Measurements from ENCODE around the gene GRIK3. TPM values are rescaled to one million over a fixed set of nuclear protein-coding genes. Genes with fewer than 3 reads are reported as not detected.

GRIK3 gene
- total RNA-seq, 1 experiment from 2014 or later: 5.5 TPM

GRCh38 chr1:37051346-37051745 is 17.0 kb upstream of the GRIK3 start:
- Mint-ChIP-seq H3K4me1 (peaks cover 37% of the 10 kb centered on the region), H3K9me3 (no peaks in the 10 kb centered on the region), H3K36me3 (no peaks in the 10 kb centered on the region), H3K27ac (no peak overlapping the region), H3K27me3 (ENCODE audit: low read depth) (peaks cover 3% of the 10 kb centered on the region), H3K4me3 (no peak overlapping the region)
- no peak for DNase-seq (ENCODE audit: low spot score)
- ATAC-seq: no peak
- POLR2A ChIA-PET: no interaction called here
- TF ChIP-seq IRF1 (CRISPR knock-in tag; IDR thresholded peaks at IDR 0.05): no peak
- TF ChIP-seq ELF4 (CRISPR knock-in tag; IDR thresholded peaks at IDR 0.05; ENCODE audit: low read depth): no peak
- TF ChIP-seq, protein P1, sequence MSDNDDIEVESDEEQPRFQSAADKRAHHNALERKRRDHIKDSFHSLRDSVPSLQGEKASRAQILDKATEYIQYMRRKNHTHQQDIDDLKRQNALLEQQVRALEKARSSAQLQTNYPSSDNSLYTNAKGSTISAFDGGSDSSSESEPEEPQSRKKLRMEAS (CRISPR knock-in tag; IDR thresholded peaks at IDR 0.05): no peak
- TF ChIP-seq, protein P2, sequence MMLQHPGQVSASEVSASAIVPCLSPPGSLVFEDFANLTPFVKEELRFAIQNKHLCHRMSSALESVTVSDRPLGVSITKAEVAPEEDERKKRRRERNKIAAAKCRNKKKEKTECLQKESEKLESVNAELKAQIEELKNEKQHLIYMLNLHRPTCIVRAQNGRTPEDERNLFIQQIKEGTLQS (CRISPR knock-in tag; conservative IDR thresholded peaks at IDR 0.05): no peak
- no peak for TF ChIP-seq FOXJ3 (CRISPR knock-in tag; IDR thresholded peaks at IDR 0.05; ENCODE audit: borderline replicate concordance)
- no peak for TF ChIP-seq PREB (CRISPR knock-in tag; IDR thresholded peaks at IDR 0.05; ENCODE audit: borderline replicate concordance)
- TF ChIP-seq, protein P3, sequence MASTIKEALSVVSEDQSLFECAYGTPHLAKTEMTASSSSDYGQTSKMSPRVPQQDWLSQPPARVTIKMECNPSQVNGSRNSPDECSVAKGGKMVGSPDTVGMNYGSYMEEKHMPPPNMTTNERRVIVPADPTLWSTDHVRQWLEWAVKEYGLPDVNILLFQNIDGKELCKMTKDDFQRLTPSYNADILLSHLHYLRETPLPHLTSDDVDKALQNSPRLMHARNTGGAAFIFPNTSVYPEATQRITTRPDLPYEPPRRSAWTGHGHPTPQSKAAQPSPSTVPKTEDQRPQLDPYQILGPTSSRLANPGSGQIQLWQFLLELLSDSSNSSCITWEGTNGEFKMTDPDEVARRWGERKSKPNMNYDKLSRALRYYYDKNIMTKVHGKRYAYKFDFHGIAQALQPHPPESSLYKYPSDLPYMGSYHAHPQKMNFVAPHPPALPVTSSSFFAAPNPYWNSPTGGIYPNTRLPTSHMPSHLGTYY (CRISPR knock-in tag; IDR thresholded peaks at IDR 0.05): no peak
- no peak for TF ChIP-seq ZNF671 (CRISPR knock-in tag; IDR thresholded peaks at IDR 0.05)
- TF ChIP-seq TEAD4 (CRISPR knock-in tag; IDR thresholded peaks at IDR 0.05): no peak
- TF ChIP-seq E2F4 (CRISPR knock-in tag; IDR thresholded peaks at IDR 0.05; ENCODE audit: borderline replicate concordance, low read depth): no peak
- TF ChIP-seq MYBL2 (CRISPR knock-in tag; IDR thresholded peaks at IDR 0.05): no peak
- TF ChIP-seq TCF7 (CRISPR knock-in tag; IDR thresholded peaks at IDR 0.05; ENCODE audit: low read depth): no peak
- TF ChIP-seq MXD4 (CRISPR knock-in tag; IDR thresholded peaks at IDR 0.05; ENCODE audit: borderline replicate concordance): no peak
- TF ChIP-seq, protein P4, sequence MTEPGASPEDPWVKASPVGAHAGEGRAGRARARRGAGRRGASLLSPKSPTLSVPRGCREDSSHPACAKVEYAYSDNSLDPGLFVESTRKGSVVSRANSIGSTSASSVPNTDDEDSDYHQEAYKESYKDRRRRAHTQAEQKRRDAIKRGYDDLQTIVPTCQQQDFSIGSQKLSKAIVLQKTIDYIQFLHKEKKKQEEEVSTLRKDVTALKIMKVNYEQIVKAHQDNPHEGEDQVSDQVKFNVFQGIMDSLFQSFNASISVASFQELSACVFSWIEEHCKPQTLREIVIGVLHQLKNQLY (CRISPR knock-in tag; IDR thresholded peaks at IDR 0.05): no peak
- TF ChIP-seq JAZF1 (CRISPR knock-in tag; IDR thresholded peaks at IDR 0.05): no peak
- TF ChIP-seq ZSCAN18 (CRISPR knock-in tag; IDR thresholded peaks at IDR 0.05): no peak
- TF ChIP-seq IRF2 (CRISPR knock-in tag; IDR thresholded peaks at IDR 0.05; ENCODE audit: borderline replicate concordance, low read depth): no peak
- TF ChIP-seq AFF4 (CRISPR knock-in tag; IDR thresholded peaks at IDR 0.05; ENCODE audit: borderline replicate concordance): no peak
- CTCF ChIA-PET: no interaction called here

Data from WTC11 (cell line).